ENCODE results near the gene ZMYND10. TPM values are rescaled to one million over a fixed set of nuclear protein-coding genes. Genes with fewer than 3 reads are reported as not detected.

ZMYND10 gene
- total and polyA plus RNA-seq, 2 donors (not counting 3 experiments of a cell fraction or from before 2014, with no cell fraction given) = 0.25 to 0.38 TPM

DNA sequence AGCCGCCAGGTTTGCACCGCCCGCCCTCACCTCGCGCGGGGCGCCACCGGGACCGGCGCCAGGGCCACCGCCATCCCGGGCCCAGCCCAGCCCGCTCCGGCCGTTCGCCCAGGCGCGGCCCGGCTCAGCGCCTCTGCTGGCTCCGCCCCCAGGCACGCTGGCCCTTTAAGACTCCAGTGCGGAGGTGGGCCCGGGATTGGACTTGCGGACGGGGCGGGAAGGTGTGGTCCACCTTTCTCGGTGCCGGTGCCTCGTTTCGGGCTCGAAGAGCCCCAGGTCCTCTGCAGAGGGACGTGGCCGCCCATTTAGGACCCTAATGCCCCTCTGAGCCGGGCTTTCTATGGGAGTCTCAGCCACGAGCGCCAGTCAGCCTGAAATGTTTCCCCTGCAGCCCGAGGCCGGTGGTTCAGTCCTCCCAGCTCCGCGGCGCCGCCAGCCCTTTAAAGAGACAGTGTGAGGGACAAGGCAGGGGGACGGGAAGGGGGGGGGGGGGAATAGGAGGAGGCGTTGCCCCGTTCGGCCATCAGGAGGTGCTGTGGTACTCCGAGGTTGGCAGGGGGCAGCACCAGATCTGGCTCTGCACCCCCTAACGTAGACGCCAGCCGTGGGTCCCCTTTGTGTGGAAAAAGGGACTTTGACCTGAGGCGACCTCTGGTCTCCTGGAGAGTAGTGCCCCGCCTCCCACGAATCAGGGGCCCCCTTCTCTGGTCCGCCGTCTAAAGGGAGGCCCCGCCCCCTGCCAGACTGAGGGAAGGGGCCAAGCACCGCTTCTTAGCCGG lies 24.0 kb downstream of the ZMYND10 start:
- DNase-seq (ENCODE audit: low read depth, low spot score) (peak; percentile 91), FAIRE-seq (peak; percentile 97)
- peaks cover 11 to 40% of the 10 kb centered on the region in 2 experiments for H3K36me3 ChIP-seq (ENCODE audit: control insufficient read depth in 2 of 2, extremely low read depth in 1 of 2, insufficient read depth in 2 of 2, low read length in 2 of 2)
- TF ChIP-seq POLR2A (IDR thresholded peaks at IDR 0.05; ENCODE audit: low read depth, low read length) (no peak), JUN (IDR thresholded peaks at IDR 0.05; ENCODE audit: borderline replicate concordance, insufficient read depth, insufficient read length, low read depth) (no peak), POLR2AphosphoS5 (IDR thresholded peaks at IDR 0.05; ENCODE audit: insufficient read depth, low read depth, low read length) (peak; percentile 81), MYC (IDR thresholded peaks at IDR 0.05; ENCODE audit: low read depth, low read length) (no peak), CTCF (IDR thresholded peaks at IDR 0.05; ENCODE audit: extremely low read depth in 1 of 2, insufficient read depth in 1 of 2, low read depth in 1 of 2, low read length in 2 of 2) (peak; percentile 41 to 82)
- peaks cover 63% of the 10 kb centered on the region for H3K4me1 ChIP-seq (ENCODE audit: control insufficient read depth, extremely low read depth, insufficient read depth, low read length)
- intact Hi-C loops (cut with micrococcal nuclease) (loop anchor here (1.0 to 2.0 kb wide), 2 partner anchors 29 to 155 kb away; partner anchors contain the start of gene IFRD2), dilution Hi-C loops (cut with MboI; ENCODE audit: extremely low pct_ligation_motif_present, low sequenced_read_pairs) (no loop called here)
- peak overlapping the region; percentile 89 for H3K9ac ChIP-seq (replicated peaks; ENCODE audit: extremely low read depth, insufficient read depth, low read length)
- CTCF ChIA-PET = interaction anchor here (0.5 to 4.3 kb wide), 14 partner anchors 13 to 1360 kb away, joined by 3 to 36 read pairs (median 3); partner anchors contain the start of genes CYB561D2, HYAL3, NAA80 and NPRL2
- no peaks in the 10 kb centered on the region for H3K9me1 ChIP-seq (replicated peaks; ENCODE audit: control insufficient read depth, extremely low read depth, insufficient read depth, low read length)
- peaks cover 49% of the 10 kb centered on the region for H3K79me2 ChIP-seq (ENCODE audit: control insufficient read depth, insufficient read depth, low read length)
- H3K27ac ChIP-seq (ENCODE audit: insufficient read depth, low read depth, low read length) = peak overlapping the region; percentile 99
- no peaks in the 10 kb centered on the region for H3K27me3 ChIP-seq (ENCODE audit: control insufficient read depth in 2 of 2, insufficient read depth in 2 of 2, low read length in 2 of 2)
- H4K20me1 ChIP-seq (replicated peaks; ENCODE audit: control insufficient read depth, extremely low read depth, insufficient read depth, low read length) = no peaks in the 10 kb centered on the region
- POLR2A ChIA-PET = interaction anchor here (0.6 to 5.1 kb wide), 2 partner anchors 14 to 63 kb away, joined by 3 to 38 read pairs; no protein-coding TSS in a partner anchor
- H2AFZ ChIP-seq (ENCODE audit: low read depth, low read length) = no peak overlapping the region
- BruUV-seq (replicated peaks) = no TSS peak
- H3K9me3 ChIP-seq (replicated peaks; ENCODE audit: control insufficient read depth, insufficient read depth, low read length) = no peaks in the 10 kb centered on the region
- H3K4me2 ChIP-seq (ENCODE audit: insufficient read depth, low read length) = peak overlapping the region; percentile 75
- peak overlapping the region; percentile 65 to 89 (median 89) for H3K4me3 ChIP-seq (replicated peaks in 1 of 3; ENCODE audit: insufficient read depth in 1 of 3, low read depth in 1 of 3, low read length in 3 of 3)

All from endothelial cell of umbilical vein (primary cell).